ENCODE results near the gene SAMD10. TPM values are rescaled to one million over a fixed set of nuclear protein-coding genes. Genes with fewer than 3 reads are reported as not detected.
"Not testable (repeated sequence)": the region's sequence is repeated elsewhere in the genome, so short reads cannot be mapped to it uniquely, and the experiment has no call there.

Gene SAMD10
- total and polyA plus RNA-seq, 2 of the 8 experiments (the other 6 are each of a cell fraction or from before 2014, with no cell fraction given), result 3.0 to 5.2 TPM

DNA sequence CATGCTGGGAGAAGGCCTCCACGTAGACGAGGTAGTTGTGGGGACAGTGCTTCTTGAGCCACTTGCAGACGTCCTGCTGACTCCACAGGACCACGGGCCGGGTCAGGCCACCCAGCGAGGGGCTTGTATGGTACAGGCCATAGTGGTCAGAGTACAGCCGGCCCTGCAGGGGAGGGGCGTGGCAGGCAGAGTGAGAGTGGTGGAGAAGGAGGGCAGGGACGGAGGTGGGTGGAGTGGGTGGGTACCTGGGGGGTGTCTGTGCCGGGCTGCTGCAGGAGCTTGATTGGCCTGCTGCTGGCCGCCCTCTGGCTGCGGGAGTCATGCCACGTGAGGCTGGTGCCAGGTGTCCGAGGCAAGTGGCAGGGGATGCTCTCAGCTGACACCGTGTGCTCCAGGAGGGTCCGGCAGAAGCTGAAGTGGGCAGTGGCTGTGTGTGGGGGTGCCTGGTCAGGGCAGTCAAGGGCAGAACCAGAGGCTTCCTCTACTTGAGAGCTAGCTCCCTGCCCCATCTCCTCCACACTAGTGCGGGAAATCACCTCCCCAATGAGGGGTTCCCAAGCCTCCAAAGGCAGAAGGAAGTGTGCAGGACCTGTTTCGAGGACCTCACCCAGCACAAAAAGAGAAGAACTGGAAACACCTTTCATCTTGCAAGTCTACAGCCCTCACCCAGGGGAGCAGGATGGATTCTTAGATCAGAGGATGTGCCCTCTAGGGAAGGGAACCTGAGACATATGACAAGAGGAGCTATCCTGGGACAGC, 2.3 kb downstream of the SAMD10 start (continued):
- TF ChIP-seq, protein P1, sequence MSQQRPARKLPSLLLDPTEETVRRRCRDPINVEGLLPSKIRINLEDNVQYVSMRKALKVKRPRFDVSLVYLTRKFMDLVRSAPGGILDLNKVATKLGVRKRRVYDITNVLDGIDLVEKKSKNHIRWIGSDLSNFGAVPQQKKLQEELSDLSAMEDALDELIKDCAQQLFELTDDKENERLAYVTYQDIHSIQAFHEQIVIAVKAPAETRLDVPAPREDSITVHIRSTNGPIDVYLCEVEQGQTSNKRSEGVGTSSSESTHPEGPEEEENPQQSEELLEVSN (IDR thresholded peaks at IDR 0.05), result no peak
- TF ChIP-seq RNF2 (IDR thresholded peaks at IDR 0.05; ENCODE audit: borderline replicate concordance, low read depth, low read length, missing control alignments, poor library complexity, severe bottlenecking) (no peak), TAF1 (IDR thresholded peaks at IDR 0.05; ENCODE audit: low read depth, low read length) (no peak), CHD1 (IDR thresholded peaks at IDR 0.05; ENCODE audit: low read depth, low read length) (no peak), RFX5 (IDR thresholded peaks at IDR 0.05; ENCODE audit: borderline replicate concordance, low read depth, low read length) (no peak), CBX8 (IDR thresholded peaks at IDR 0.05; ENCODE audit: borderline replicate concordance, low read depth, low read length) (no peak), FOSL1 (IDR thresholded peaks at IDR 0.05; ENCODE audit: insufficient read depth, low read depth, low read length) (no peak), TCF12 (IDR thresholded peaks at IDR 0.05; ENCODE audit: low read depth, low read length) (no peak)

DNA sequence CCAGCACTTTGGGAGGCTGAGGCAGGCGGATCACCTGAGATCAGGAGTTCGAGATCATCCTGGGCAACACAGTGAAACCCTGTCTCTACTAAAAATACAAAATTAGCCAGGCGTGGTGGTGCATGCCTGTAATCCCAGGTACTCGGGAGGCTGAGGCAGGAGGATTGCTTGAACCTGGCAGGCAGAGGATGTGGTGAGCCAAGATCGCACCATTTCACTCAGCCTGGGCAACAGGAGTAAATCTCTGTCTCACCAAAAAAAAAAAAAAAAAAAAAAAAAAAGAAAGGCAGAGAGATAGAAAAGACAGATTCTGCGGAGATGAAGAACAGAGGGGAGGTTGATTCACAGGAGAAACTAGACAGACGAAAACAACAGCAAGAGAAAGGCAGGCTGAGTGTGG, 2.9 kb downstream of the SAMD10 start:
- H4K8ac ChIP-seq (ENCODE audit: extremely low read depth, insufficient read depth, low read length); FAIRE-seq; H2BK5ac ChIP-seq (ENCODE audit: low read depth, low read length); H4K5ac ChIP-seq (ENCODE audit: insufficient read length, low read depth, low read length); H2AFZ ChIP-seq (ENCODE audit: low read length); H3K14ac ChIP-seq (ENCODE audit: insufficient read length); H3K27ac ChIP-seq (ENCODE audit: low read depth, low read length); H2BK15ac ChIP-seq (ENCODE audit: low read length); H3K4me2 ChIP-seq (ENCODE audit: insufficient read depth in 1 of 2, low read depth in 2 of 2, low read length in 2 of 2); H3K18ac ChIP-seq (ENCODE audit: extremely low read depth, low read length); H3K4me3 ChIP-seq (ENCODE audit: extremely low read depth in 1 of 4, insufficient read depth in 2 of 4, low read depth in 3 of 4, low read length in 4 of 4); H2AK5ac ChIP-seq (ENCODE audit: low read depth, low read length); H3K9ac ChIP-seq (replicated peaks in 1 of 4; ENCODE audit: extremely low read depth in 1 of 4, low read depth in 3 of 4, low read length in 3 of 4); H4K20me1 ChIP-seq (replicated peaks in 1 of 2; ENCODE audit: control insufficient read depth in 1 of 2, insufficient read depth in 2 of 2, low read length in 2 of 2); H3K4ac ChIP-seq (replicated peaks; ENCODE audit: insufficient read length, low read depth, low read length); H2BK120ac ChIP-seq (replicated peaks; ENCODE audit: low read depth, low read length); H3K56ac ChIP-seq (replicated peaks; ENCODE audit: insufficient read length, low read depth, low read length); H4K91ac ChIP-seq (replicated peaks; ENCODE audit: insufficient read length, low read length); DNase-seq (ENCODE audit: low read depth in 1 of 2, low spot score in 2 of 2); H3K9me3 ChIP-seq (ENCODE audit: insufficient read depth in 2 of 2, low read depth in 1 of 2, low read length in 1 of 2); H3K36me3 ChIP-seq (ENCODE audit: control insufficient read depth in 2 of 4, insufficient read depth in 4 of 4, low read length in 3 of 4); H2BK20ac ChIP-seq (ENCODE audit: low read length); H3K27me3 ChIP-seq (replicated peaks in 1 of 4; ENCODE audit: control insufficient read depth in 3 of 4, extremely low read depth in 1 of 4, insufficient read depth in 3 of 4, low read length in 3 of 4); H3K79me1 ChIP-seq (ENCODE audit: low read depth, low read length); POLR2A ChIA-PET (ENCODE audit: partially characterized antibody); H3K23ac ChIP-seq (ENCODE audit: insufficient read length); H3K79me2 ChIP-seq (ENCODE audit: control insufficient read depth in 1 of 2, insufficient read depth in 2 of 2, low read length in 2 of 2): not testable (repeated sequence)
- CTCF ChIA-PET (ENCODE audit: partially characterized antibody), result interaction anchor here (0.9 to 5.0 kb wide), 4 partner anchors 42 to 81 kb away, joined by 3 to 58 read pairs (median 4); no protein-coding TSS in a partner anchor
- Histone ChIP-seq H3K23me2 (ENCODE audit: low read depth, low read length) (peaks cover 19% of the 10 kb centered on the region), H2BK12ac (ENCODE audit: low read depth, low read length) (peak overlapping the region; percentile 60; the same call in 1 of the 2 replicates), H3K4me1 (replicated peaks in 1 of 4; ENCODE audit: control insufficient read depth in 3 of 4, insufficient read depth in 4 of 4, low read length in 3 of 4) (peaks cover 4 to 24% (median 10%) of the 10 kb centered on the region in 4 experiments; a peak in 6 of 7 replicates)
- WGBS, 2 experiments (ENCODE audit: extremely low coverage in 1 of 2, insufficient coverage in 1 of 2, insufficient read length in 1 of 2, insufficient replicate concordance in 2 of 2, low coverage in 1 of 2, low lambda C conversion rate in 2 of 2, missing lambda C conversion rate in 1 of 2), result 86% methylated on average over 6 of the region's 7 CpGs; no CpG with 5 or more reads in 1 of the 2 experiments

Data from H1 (cell line).